Inferior parietal cortex (tissue), 1 donor: ENCODE measurements around the gene GOLGA6L24.
"Not testable (repeated sequence)": the region's sequence is repeated elsewhere in the genome, so short reads cannot be mapped to it uniquely, and the experiment has no call there.

Experiments
- DNase-seq: peaks from one replicate; pipeline ENCODE4 v3.0.0-alpha.2; 2016; ENCODE audit errors: extremely low spot score

The GOLGA6L24 gene

GRCh38 chr15:28357984-28358383, at the start of gene GOLGA6L24:
Gene GOLGA6L24 (minus strand): TSS chr15:28358084. CDS start chr15:28358023, 61 bp downstream.
- not testable (repeated sequence) for DNase-seq

- DNase-seq: not testable (repeated sequence)
These were observed 45.0 kb upstream of the GOLGA6L24 start for GRCh38 chr15:28402774-28403435.

- DNase-seq: not testable (repeated sequence)
These were observed 38.1 kb upstream of the GOLGA6L24 start for GRCh38 chr15:28396022-28396421.

GRCh38 chr15:28380053-28380452, 22.2 kb upstream of the GOLGA6L24 start:
- not testable (repeated sequence) for DNase-seq

- DNase-seq: not testable (repeated sequence)
These were observed 20.5 kb upstream of the GOLGA6L24 start, which contains the start of gene GOLGA8F for GRCh38 chr15:28378364-28378763. Gene GOLGA8F (plus strand): TSS chr15:28378664. CDS start chr15:28378762, 98 bp downstream.

- not testable (repeated sequence) for DNase-seq
These were observed 7.6 kb upstream of the GOLGA6L24 start for GRCh38 chr15:28365502-28365901.

- not testable (repeated sequence) for DNase-seq
These were observed 35.7 kb downstream of the GOLGA6L24 start, which contains the start of gene HERC2 for GRCh38 chr15:28322129-28322588. Gene HERC2 (minus strand): TSS chr15:28322179. CDS start chr15:28321433, 746 bp downstream.

- not testable (repeated sequence) for DNase-seq
These were observed 36.4 kb downstream of the GOLGA6L24 start for GRCh38 chr15:28321358-28322078.

GRCh38 chr15:28319725-28320124, 38.2 kb downstream of the GOLGA6L24 start:
- not testable (repeated sequence) for DNase-seq

GRCh38 chr15:28318828-28319227, 39.1 kb downstream of the GOLGA6L24 start:
- not testable (repeated sequence) for DNase-seq

GRCh38 chr15:28318122-28318521, 39.8 kb downstream of the GOLGA6L24 start:
- not testable (repeated sequence) for DNase-seq

GRCh38 chr15:28316958-28317357, 40.9 kb downstream of the GOLGA6L24 start:
- DNase-seq: not testable (repeated sequence)

GRCh38 chr15:28310454-28310853, 47.4 kb downstream of the GOLGA6L24 start:
- DNase-seq: not testable (repeated sequence)

GRCh38 chr15:28308718-28309117, 49.2 kb downstream of the GOLGA6L24 start:
- not testable (repeated sequence) for DNase-seq
